OCI-LY3 (cell line): ENCODE measurements around the gene SDK2.

Experiments
- EZH2phosphoT487 ChIP-seq: fragments of 200-600 bp; shearing (Covaris generic); IDR thresholded peaks from 2 replicates; pipeline ENCODE4 v1.6.1; 2018; ENCODE audit warnings: antibody characterized with exemption, mixed run types, low read depth
- TF ChIP-seq, protein P1 (sequence below): fragments of 200-600, 300-600 bp; sonication (generic); IDR thresholded peaks from 2 replicates; pipeline ENCODE4 v1.5.1; 2014; ENCODE audit warnings: antibody characterized with exemption, low read length, low read depth

DNA sequence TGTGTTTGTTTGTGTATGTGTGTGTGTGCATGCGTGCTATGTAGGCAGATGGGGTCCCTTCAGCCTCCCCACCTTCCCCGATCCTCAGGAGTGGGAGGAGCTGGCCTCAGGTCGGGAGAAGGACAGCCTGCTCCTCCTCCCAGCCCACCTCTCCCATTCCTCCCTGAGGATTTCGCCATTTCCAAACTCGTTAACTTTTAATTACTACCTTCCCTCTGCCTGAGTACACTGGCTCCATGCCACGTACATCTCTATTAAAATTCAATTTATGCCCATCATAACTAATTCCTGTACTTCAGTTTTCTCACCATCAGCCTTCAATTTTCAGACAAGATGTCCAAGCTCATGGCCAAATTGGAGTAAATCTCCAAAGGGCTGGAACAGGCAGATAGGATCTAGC lies 148.6 kb downstream of the SDK2 start:
- TF ChIP-seq, protein P1, sequence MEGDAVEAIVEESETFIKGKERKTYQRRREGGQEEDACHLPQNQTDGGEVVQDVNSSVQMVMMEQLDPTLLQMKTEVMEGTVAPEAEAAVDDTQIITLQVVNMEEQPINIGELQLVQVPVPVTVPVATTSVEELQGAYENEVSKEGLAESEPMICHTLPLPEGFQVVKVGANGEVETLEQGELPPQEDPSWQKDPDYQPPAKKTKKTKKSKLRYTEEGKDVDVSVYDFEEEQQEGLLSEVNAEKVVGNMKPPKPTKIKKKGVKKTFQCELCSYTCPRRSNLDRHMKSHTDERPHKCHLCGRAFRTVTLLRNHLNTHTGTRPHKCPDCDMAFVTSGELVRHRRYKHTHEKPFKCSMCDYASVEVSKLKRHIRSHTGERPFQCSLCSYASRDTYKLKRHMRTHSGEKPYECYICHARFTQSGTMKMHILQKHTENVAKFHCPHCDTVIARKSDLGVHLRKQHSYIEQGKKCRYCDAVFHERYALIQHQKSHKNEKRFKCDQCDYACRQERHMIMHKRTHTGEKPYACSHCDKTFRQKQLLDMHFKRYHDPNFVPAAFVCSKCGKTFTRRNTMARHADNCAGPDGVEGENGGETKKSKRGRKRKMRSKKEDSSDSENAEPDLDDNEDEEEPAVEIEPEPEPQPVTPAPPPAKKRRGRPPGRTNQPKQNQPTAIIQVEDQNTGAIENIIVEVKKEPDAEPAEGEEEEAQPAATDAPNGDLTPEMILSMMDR = no peak
- TF ChIP-seq EZH2phosphoT487 = no peak
